Glutamatergic neuron (in vitro differentiated cells): ENCODE measurements around the gene MAML2. TPM values are rescaled to one million over a fixed set of nuclear protein-coding genes. Genes with fewer than 3 reads are reported as not detected.

Source experiments
- DNase-seq: peaks from one replicate; pipeline ENCODE4 v3.0.0; 2022
- H3K27ac Mint-ChIP-seq: one replicate; pipeline ENCODE4 v1.8.0; 2020; ENCODE audit warnings: mild to moderate bottlenecking, mixed read lengths, inconsistent platforms; ENCODE audit not compliant: unreplicated experiment
- H3K27me3 Mint-ChIP-seq: one replicate; pipeline ENCODE4 v1.8.0; 2020; ENCODE audit warnings: mild to moderate bottlenecking, moderate library complexity, mixed read lengths, inconsistent platforms; ENCODE audit not compliant: unreplicated experiment
- H3K36me3 Mint-ChIP-seq: one replicate; pipeline ENCODE4 v1.8.0; 2020; ENCODE audit warnings: mild to moderate bottlenecking, mixed read lengths, inconsistent platforms; ENCODE audit not compliant: unreplicated experiment
- H3K4me1 Mint-ChIP-seq: one replicate; pipeline ENCODE4 v1.8.0; 2020; ENCODE audit warnings: mild to moderate bottlenecking, low read depth, mixed read lengths, inconsistent platforms; ENCODE audit not compliant: unreplicated experiment
- H3K4me3 Mint-ChIP-seq: one replicate; pipeline ENCODE4 v1.8.0; 2020; ENCODE audit warnings: mild to moderate bottlenecking, mixed read lengths, inconsistent platforms; ENCODE audit not compliant: unreplicated experiment
- H3K9me3 Mint-ChIP-seq: one replicate; pipeline ENCODE4 v1.8.0; 2020; ENCODE audit warnings: mild to moderate bottlenecking, moderate library complexity, mixed read lengths, inconsistent platforms; ENCODE audit not compliant: unreplicated experiment
- CTCF ChIP-seq: fragments of 200-600 bp; sonication (generic); IDR thresholded peaks from one replicate; pipeline ENCODE4 v1.5.0; 2021; ENCODE audit not compliant: partially characterized antibody, unreplicated experiment
- total RNA-seq: library from RNA; stranded (reverse); fragmentation: NEBNext Ultra II Directional; extraction: Animal tissue kit (Norgen Biotek cat#: 25700); gene quantifications from one replicate; pipeline ENCODE4 v1.2.1, GENCODE V29; 2021; ENCODE audit not compliant: unreplicated experiment

The MAML2 gene
- total RNA-seq, 1 donor from 2014 or later = 2.1 TPM

GRCh38 chr11:96257972-96258934, 84.7 kb downstream of the MAML2 start:
- no peaks in the 10 kb centered on the region for H3K9me3 Mint-ChIP-seq
- TF ChIP-seq CTCF = no peak
- H3K4me1 Mint-ChIP-seq = no peaks in the 10 kb centered on the region
- no peaks in the 10 kb centered on the region for H3K36me3 Mint-ChIP-seq
- H3K27ac Mint-ChIP-seq = no peak overlapping the region
- H3K27me3 Mint-ChIP-seq = no peaks in the 10 kb centered on the region
- no peak for DNase-seq
- H3K4me3 Mint-ChIP-seq = no peak overlapping the region

- H3K36me3 Mint-ChIP-seq = no peaks in the 10 kb centered on the region
- H3K4me1 Mint-ChIP-seq = no peaks in the 10 kb centered on the region
- no peak overlapping the region for H3K27ac Mint-ChIP-seq
- H3K27me3 Mint-ChIP-seq = no peaks in the 10 kb centered on the region
- H3K4me3 Mint-ChIP-seq = no peak overlapping the region
- no peaks in the 10 kb centered on the region for H3K9me3 Mint-ChIP-seq
- no peak for TF ChIP-seq CTCF
- no peak for DNase-seq
Observed at GRCh38 chr11:96257036-96257435, 86.0 kb downstream of the MAML2 start.

GRCh38 chr11:96256215-96257011, 86.6 kb downstream of the MAML2 start:
- Mint-ChIP-seq H3K4me3 (no peak overlapping the region), H3K36me3 (no peaks in the 10 kb centered on the region), H3K4me1 (no peaks in the 10 kb centered on the region), H3K27ac (no peak overlapping the region), H3K27me3 (no peaks in the 10 kb centered on the region), H3K9me3 (no peaks in the 10 kb centered on the region)
- DNase-seq = no peak
- no peak for TF ChIP-seq CTCF

- no peak for TF ChIP-seq CTCF
- Mint-ChIP-seq H3K27me3 (no peaks in the 10 kb centered on the region), H3K4me1 (no peaks in the 10 kb centered on the region), H3K4me3 (no peak overlapping the region), H3K27ac (no peak overlapping the region), H3K36me3 (no peaks in the 10 kb centered on the region), H3K9me3 (no peaks in the 10 kb centered on the region)
- DNase-seq = no peak
Observed at GRCh38 chr11:96254854-96255253, 88.1 kb downstream of the MAML2 start.
